ENCODE results near the gene SASH1. TPM values are rescaled to one million over a fixed set of nuclear protein-coding genes. Genes with fewer than 3 reads are reported as not detected.

SASH1 gene
- total RNA-seq, 1 experiment from 2014 or later = 6.6 TPM

DNA sequence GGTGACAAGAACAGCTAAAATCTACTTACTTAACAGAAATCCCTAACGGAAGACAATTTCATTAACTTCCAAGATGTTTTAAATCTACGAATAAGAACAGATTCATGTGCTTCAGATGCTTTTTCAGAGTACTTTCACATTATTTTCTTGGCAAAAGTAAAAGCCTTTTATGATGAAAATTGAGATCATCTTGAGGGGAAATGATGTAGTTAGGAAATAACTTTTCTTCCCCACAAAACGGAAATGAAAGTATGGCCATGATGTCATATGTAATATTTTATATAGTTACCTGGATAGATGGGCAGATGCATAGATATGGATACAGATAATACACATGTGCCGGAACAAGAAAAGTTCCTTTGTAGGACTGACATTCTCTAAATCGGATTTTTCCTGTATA is 32.8 kb downstream of the SASH1 start:
- Histone ChIP-seq H3K9me3 (ENCODE audit: control insufficient read depth, insufficient read depth, low read depth, low read length) (no peaks in the 10 kb centered on the region), H3K27me3 (ENCODE audit: control insufficient read depth, insufficient read depth, low read length) (no peaks in the 10 kb centered on the region), H3K36me3 (ENCODE audit: control insufficient read depth, insufficient read depth, low read length) (no peaks in the 10 kb centered on the region), H3K4me1 (ENCODE audit: control insufficient read depth, insufficient read depth, low read length) (no peaks in the 10 kb centered on the region), H3K4me3 (ENCODE audit: low read depth in 2 of 2, low read length in 2 of 2) (no peak overlapping the region), H3K27ac (ENCODE audit: low read length) (no peak overlapping the region)
- POLR2A ChIA-PET = no interaction called here
- no TSS peak for BruUV-seq (replicated peaks)
- ATAC-seq (no peak), DNase-seq (ENCODE audit: low read depth, low spot score) (no peak)
- CTCF ChIA-PET = no interaction called here
- in situ Hi-C loops (cut with HindIII; ENCODE audit: low pct_unique_long_range_greater_than_20kb, low sequenced_read_pairs) (no loop called here), intact Hi-C loops (cut with micrococcal nuclease; ENCODE audit: unreplicated experiment) (no loop called here)
- TF ChIP-seq POLR2AphosphoS5 (IDR thresholded peaks at IDR 0.05; ENCODE audit: low read depth, low read length) (no peak), SIN3A (IDR thresholded peaks at IDR 0.05; ENCODE audit: borderline replicate concordance, insufficient read depth, low read depth, low read length) (no peak), TCF7L2 (IDR thresholded peaks at IDR 0.05; ENCODE audit: low read depth, low read length) (no peak)
- TF ChIP-seq, protein P1, sequence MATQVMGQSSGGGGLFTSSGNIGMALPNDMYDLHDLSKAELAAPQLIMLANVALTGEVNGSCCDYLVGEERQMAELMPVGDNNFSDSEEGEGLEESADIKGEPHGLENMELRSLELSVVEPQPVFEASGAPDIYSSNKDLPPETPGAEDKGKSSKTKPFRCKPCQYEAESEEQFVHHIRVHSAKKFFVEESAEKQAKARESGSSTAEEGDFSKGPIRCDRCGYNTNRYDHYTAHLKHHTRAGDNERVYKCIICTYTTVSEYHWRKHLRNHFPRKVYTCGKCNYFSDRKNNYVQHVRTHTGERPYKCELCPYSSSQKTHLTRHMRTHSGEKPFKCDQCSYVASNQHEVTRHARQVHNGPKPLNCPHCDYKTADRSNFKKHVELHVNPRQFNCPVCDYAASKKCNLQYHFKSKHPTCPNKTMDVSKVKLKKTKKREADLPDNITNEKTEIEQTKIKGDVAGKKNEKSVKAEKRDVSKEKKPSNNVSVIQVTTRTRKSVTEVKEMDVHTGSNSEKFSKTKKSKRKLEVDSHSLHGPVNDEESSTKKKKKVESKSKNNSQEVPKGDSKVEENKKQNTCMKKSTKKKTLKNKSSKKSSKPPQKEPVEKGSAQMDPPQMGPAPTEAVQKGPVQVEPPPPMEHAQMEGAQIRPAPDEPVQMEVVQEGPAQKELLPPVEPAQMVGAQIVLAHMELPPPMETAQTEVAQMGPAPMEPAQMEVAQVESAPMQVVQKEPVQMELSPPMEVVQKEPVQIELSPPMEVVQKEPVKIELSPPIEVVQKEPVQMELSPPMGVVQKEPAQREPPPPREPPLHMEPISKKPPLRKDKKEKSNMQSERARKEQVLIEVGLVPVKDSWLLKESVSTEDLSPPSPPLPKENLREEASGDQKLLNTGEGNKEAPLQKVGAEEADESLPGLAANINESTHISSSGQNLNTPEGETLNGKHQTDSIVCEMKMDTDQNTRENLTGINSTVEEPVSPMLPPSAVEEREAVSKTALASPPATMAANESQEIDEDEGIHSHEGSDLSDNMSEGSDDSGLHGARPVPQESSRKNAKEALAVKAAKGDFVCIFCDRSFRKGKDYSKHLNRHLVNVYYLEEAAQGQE (IDR thresholded peaks at IDR 0.05; ENCODE audit: insufficient read depth in 1 of 2, low read depth in 2 of 2, low read length in 1 of 2) = no peak
- TF ChIP-seq, protein P2, sequence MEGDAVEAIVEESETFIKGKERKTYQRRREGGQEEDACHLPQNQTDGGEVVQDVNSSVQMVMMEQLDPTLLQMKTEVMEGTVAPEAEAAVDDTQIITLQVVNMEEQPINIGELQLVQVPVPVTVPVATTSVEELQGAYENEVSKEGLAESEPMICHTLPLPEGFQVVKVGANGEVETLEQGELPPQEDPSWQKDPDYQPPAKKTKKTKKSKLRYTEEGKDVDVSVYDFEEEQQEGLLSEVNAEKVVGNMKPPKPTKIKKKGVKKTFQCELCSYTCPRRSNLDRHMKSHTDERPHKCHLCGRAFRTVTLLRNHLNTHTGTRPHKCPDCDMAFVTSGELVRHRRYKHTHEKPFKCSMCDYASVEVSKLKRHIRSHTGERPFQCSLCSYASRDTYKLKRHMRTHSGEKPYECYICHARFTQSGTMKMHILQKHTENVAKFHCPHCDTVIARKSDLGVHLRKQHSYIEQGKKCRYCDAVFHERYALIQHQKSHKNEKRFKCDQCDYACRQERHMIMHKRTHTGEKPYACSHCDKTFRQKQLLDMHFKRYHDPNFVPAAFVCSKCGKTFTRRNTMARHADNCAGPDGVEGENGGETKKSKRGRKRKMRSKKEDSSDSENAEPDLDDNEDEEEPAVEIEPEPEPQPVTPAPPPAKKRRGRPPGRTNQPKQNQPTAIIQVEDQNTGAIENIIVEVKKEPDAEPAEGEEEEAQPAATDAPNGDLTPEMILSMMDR (IDR thresholded peaks at IDR 0.05) = no peak

DNA sequence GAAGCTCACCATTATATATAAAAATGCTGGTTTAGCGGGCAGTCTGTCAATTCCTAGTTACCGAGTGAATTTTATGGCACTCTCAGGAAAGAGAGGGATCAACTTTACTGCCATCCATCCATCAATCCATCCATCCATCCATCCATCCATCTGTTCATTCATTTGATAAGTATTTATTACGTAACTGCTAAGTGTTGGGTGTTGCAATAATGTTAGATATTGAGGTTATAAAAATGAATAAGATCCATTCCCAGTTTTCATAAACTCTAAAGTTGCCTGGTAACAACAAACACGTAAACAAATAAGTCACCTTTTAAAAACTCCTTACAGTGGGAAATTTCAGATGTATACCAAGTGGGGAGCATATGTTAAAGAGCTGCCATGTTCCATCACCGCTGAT is 36.8 kb downstream of the SASH1 start:
- DNase-seq (ENCODE audit: low read depth, low spot score) (no peak), ATAC-seq (no peak)
- no TSS peak for BruUV-seq (replicated peaks)
- no peaks in the 10 kb centered on the region for H3K9me3 ChIP-seq (ENCODE audit: control insufficient read depth, insufficient read depth, low read depth, low read length)
- H3K4me1 ChIP-seq (ENCODE audit: control insufficient read depth, insufficient read depth, low read length) = no peaks in the 10 kb centered on the region
- H3K4me3 ChIP-seq (ENCODE audit: low read depth in 2 of 2, low read length in 2 of 2) = no peak overlapping the region
- CTCF ChIA-PET = no interaction called here
- POLR2A ChIA-PET = no interaction called here
- no peaks in the 10 kb centered on the region for H3K36me3 ChIP-seq (ENCODE audit: control insufficient read depth, insufficient read depth, low read length)
- no peak for TF ChIP-seq TCF7L2 (IDR thresholded peaks at IDR 0.05; ENCODE audit: low read depth, low read length)
- TF ChIP-seq, protein P1 (IDR thresholded peaks at IDR 0.05; ENCODE audit: insufficient read depth in 1 of 2, low read depth in 2 of 2, low read length in 1 of 2) = no peak
- TF ChIP-seq SIN3A (IDR thresholded peaks at IDR 0.05; ENCODE audit: borderline replicate concordance, insufficient read depth, low read depth, low read length) = no peak
- TF ChIP-seq, protein P2 (IDR thresholded peaks at IDR 0.05) = no peak
- no peak for TF ChIP-seq POLR2AphosphoS5 (IDR thresholded peaks at IDR 0.05; ENCODE audit: low read depth, low read length)
- intact Hi-C loops (cut with micrococcal nuclease; ENCODE audit: unreplicated experiment) (no loop called here), in situ Hi-C loops (cut with HindIII; ENCODE audit: low pct_unique_long_range_greater_than_20kb, low sequenced_read_pairs) (no loop called here)
- H3K27ac ChIP-seq (ENCODE audit: low read length) = no peak overlapping the region
- H3K27me3 ChIP-seq (ENCODE audit: control insufficient read depth, insufficient read depth, low read length) = no peaks in the 10 kb centered on the region
